HG02623 (cell line): Measurements from ENCODE around the gene PSMA4.
"Not testable (repeated sequence)": the region's sequence is repeated elsewhere in the genome, so short reads cannot be mapped to it uniquely, and the experiment has no call there.

Experiments
- ATAC-seq: cut with Tn5 transposase; IDR thresholded peaks from one replicate; pipeline ENCODE4 v1.9.1; 2021; ENCODE audit warnings: moderate library complexity; ENCODE audit not compliant: unreplicated experiment

The PSMA4 gene

GRCh38 chr15:78550815-78551214, 10.6 kb downstream of the PSMA4 start:
- no peak for ATAC-seq

GRCh38 chr15:78551902-78552301, 11.7 kb downstream of the PSMA4 start:
- ATAC-seq: no peak

GRCh38 chr15:78552597-78552996, 12.4 kb downstream of the PSMA4 start:
- no peak for ATAC-seq

GRCh38 chr15:78560201-78560600, 20.0 kb downstream of the PSMA4 start:
- not testable (repeated sequence) for ATAC-seq

GRCh38 chr15:78561490-78561889, 21.2 kb downstream of the PSMA4 start:
- no peak for ATAC-seq

- ATAC-seq: no peak
Measured at GRCh38 chr15:78563092-78563491, 22.8 kb downstream of the PSMA4 start.

GRCh38 chr15:78564743-78565096, 24.5 kb downstream of the PSMA4 start:
- peak; percentile 4 for ATAC-seq

GRCh38 chr15:78565097-78565950, 25.1 kb downstream of the PSMA4 start, which contains the start of gene CHRNA5:
CHRNA5 (plus strand) TSS chr15:78565520; CDS start chr15:78565720, 200 bp downstream.
- peak; percentile 90 for ATAC-seq

- ATAC-seq: peak; percentile 21
Measured at GRCh38 chr15:78565951-78566774, 25.9 kb downstream of the PSMA4 start.

GRCh38 chr15:78567531-78567930, 27.3 kb downstream of the PSMA4 start:
- no peak for ATAC-seq

- ATAC-seq: no peak
Measured at GRCh38 chr15:78570710-78571109, 30.5 kb downstream of the PSMA4 start.

- no peak for ATAC-seq
Measured at GRCh38 chr15:78571382-78571781, 31.1 kb downstream of the PSMA4 start.

- ATAC-seq: no peak
Measured at GRCh38 chr15:78573416-78573815, 33.2 kb downstream of the PSMA4 start.

GRCh38 chr15:78574944-78575343, 34.7 kb downstream of the PSMA4 start:
- no peak for ATAC-seq

GRCh38 chr15:78597583-78597982, 57.3 kb downstream of the PSMA4 start:
- no peak for ATAC-seq

- no peak for ATAC-seq
Measured at GRCh38 chr15:78598348-78598747, 58.1 kb downstream of the PSMA4 start.

- no peak for ATAC-seq
Measured at GRCh38 chr15:78599189-78599588, 58.9 kb downstream of the PSMA4 start.
